Mesenteric fat pad (tissue), 1 donor: ENCODE data around the gene BAIAP2. TPM values are rescaled to one million over a fixed set of nuclear protein-coding genes. Genes with fewer than 3 reads are reported as not detected.

Experiments used
- DNase-seq: peaks from one replicate; pipeline ENCODE4 v3.0.0-alpha.2; 2020; ENCODE audit warnings: low spot score
- total RNA-seq: library from RNA; stranded (reverse); fragmentation: NEBNext Ultra II Directional; extraction: Animal tissue kit (Norgen Biotek cat#: 25700); gene quantifications from one replicate; pipeline ENCODE4 v1.2.1, GENCODE V29; 2021
- donor health status: DM: yes; HTN: yes; CAD: no.

BAIAP2 gene
- total RNA-seq, 1 donor from 2014 or later = 24.6 TPM

DNA sequence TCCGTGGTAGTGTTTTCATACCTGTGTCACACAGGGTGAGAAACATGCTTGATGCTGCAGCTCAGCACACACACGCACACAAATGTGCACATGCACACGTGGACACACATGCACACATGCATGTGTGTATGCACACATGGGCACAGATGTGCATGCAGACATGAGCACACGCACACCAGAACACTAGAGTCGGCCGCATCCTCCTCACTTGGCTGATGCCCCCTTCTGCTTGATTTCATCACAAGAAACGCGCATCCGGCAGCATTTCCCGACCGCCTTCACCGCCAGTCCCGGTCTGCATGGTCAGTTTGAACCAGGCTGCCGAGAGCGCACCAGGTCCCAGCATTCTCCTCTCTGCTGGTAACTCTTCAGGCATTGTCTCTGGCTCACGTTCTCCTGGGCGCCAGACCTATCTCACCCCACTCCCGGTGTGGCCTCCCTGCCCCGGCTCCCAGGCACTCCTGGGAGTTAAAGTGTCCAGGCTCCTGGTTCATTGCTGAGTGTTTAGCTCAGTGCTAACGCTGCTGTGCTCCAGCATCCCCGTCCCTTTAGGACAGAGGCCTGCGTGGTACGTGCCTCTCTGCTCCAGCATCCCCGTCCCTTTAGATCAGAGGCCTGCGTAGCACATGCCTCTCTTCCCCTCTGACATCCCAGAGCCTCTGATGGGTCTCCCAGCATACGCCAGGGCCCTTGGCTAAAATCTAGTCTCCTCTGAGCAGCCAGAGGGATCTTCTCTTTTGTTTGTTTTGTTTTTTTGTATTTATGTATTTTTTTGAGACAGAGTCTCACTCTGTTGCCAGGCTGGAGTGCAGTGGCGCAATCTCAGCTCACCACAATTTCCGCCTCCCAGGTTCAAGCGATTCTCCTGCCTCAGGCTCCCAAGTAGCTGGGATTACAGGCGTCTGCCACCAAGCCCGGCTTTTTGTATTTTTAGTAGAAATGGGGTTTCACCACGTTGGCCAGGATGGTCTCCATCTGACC lies 16.0 kb downstream of the BAIAP2 start:
- DNase-seq = no peak

DNA sequence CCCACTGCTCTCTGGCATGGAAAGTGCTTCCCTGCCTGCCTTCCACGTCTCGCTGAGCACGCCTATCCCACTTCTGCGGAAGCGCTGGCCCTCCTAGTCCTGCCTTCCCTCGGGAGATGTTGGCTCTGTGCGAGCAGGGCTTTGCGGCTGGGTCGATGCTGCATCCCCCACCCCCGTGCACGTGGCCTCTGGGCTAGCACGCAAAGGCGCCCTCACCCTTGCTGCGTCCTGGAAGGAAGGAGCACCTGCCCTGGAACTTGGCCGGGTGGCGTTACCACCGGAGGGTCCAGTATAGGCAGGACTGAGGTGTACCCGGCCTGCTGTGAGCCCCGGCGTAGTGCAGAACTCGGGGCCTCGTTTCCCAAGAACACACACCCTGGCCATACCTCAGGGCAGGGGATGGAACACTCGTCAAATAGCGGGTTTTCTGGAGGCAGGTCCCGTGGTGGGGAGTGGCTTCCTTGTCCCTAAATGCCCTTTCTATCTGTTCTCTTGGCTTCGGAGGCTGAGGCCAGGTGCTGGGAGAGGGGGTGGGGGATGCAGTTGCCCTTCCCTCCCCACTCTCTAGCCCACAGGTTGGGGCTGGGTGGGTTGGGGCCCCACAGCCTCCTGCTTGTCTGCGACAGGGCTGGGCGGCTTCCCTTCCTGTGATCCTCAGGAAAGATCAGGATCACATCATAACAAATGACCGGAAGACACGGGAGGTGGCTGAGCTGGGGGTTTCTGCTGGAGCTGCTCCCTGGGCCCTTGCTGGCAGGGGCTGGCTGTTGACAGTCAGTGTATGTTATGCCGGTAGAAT lies 17.4 kb downstream of the BAIAP2 start:
- DNase-seq = no peak

DNA sequence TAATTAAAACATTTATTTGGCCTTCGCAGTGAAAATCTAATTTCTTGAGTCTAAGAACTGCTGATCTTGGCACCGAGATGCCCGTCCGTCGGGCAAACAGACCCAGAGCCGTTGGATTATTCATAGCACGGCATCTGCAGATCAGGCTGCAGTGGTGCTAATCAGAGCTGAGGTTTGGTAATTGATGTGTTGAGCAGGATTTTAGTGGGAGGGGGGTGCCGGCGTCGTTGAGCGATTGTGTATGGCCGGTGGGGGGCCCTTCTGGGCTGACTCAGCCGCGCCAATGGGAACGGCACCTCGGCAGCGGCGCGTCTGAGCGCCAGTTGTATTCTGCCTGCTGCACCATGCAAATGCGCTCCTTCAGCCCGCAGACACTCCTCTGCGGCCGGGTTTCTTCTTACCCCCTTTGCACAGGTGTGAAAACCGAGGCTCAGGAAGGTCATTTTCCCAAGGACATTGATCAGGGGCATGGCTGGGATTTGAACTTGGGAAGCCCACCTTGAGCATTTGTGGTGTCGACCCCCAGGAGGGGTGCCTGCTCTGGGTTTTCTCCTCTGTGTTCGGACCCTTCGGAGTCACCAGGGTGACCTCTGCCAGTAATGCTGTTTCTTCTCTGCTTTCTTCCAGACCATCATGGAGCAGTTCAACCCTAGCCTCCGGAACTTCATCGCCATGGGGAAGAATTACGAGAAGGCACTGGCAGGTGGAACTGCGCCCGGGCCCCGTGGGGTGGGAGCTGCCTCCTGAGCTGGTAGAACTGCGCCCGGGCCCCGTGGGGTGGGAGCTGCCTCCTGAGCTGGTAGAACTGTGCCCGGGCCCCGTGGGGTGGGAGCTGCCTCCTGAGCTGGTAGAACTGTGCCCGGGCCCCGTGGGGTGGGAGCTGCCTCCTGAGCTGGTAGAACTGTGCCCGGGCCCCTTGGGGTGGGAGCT lies 18.4 kb downstream of the BAIAP2 start:
- DNase-seq = no peak

GRCh38 chr17:81054308-81054707 lies 19.4 kb downstream of the BAIAP2 start:
- no peak for DNase-seq

- no peak for DNase-seq
Observed at GRCh38 chr17:81054881-81055370, 20.0 kb downstream of the BAIAP2 start.

- DNase-seq = no peak
Observed at GRCh38 chr17:81056312-81056711, 21.4 kb downstream of the BAIAP2 start.

- DNase-seq = no peak
Observed at GRCh38 chr17:81057079-81057730, 22.3 kb downstream of the BAIAP2 start.

GRCh38 chr17:81057777-81058176 lies 22.8 kb downstream of the BAIAP2 start:
- DNase-seq = no peak

GRCh38 chr17:81058263-81058871 lies 23.4 kb downstream of the BAIAP2 start:
- DNase-seq = no peak

DNA sequence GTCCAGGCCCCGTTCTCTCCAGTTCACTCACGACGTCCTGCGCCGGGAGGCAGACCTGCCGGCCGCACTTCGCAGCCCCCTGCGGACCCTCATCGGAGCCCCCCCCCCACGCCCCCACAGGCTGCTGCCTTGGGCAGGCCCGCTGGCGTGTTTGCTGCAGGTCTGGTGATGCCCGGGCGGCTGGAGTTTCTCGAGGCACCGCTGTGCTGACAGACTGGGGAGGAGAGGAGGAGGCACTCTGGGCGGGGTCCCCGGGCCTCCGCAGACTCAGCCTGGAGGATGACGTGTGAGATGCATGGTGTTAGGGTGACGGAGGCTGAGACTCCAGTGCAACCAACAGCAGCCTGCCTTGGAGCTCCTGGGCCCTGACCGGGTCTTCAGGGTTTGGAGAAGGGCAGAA lies 24.1 kb downstream of the BAIAP2 start:
- DNase-seq = no peak

DNA sequence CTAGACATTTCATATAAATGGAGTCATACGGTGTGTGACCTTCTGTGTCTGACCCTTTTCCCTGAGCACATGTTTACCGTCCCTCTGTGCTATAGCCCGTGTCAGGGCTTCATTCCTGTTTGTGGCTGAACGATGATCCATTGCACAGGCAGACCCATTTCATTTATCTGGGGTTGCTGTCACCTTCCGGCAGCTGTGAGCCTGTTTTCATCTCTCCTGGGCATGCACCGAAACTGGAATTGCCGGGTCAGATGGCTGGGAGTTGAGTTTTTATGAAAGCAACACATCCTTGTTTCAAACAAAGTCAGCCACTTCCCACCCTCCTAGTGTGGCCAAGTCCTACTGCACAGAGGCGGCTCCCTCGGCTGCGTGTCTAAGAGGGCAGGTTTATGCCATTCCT lies 25.5 kb downstream of the BAIAP2 start:
- DNase-seq = no peak

DNA sequence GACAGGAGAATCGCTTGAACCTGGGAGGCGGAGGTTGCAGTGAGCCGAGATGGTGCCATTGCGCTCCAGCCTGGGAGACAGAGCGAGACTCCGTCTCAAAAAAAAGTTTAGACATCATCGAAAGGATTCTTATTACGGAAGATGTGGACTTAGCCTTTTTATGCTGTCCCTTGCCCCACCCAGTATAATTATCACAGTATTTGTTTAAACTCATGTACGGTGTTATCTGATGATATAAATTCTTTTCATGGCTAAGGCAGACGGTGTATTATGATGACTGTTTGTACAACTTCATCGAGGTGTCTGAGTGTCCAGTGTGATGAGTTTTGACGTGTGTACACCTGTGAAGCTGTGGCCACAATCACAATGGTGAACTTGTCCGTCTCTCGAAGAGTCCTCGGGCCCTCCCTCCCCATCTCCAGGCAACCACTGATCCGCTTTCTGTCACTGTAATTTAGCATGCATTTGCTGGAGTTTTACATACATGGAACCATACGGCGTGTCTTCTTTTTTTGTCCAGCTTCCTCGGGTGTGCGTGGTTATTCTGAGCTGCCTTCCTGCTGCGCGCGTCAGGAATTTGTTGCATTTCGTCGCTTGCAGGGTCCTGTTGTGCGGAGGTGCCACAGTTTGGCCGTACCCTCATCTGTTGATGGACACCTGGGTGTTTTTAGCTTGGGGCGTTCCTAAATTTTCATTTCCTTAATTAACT lies 26.2 kb downstream of the BAIAP2 start:
- no peak for DNase-seq

DNA sequence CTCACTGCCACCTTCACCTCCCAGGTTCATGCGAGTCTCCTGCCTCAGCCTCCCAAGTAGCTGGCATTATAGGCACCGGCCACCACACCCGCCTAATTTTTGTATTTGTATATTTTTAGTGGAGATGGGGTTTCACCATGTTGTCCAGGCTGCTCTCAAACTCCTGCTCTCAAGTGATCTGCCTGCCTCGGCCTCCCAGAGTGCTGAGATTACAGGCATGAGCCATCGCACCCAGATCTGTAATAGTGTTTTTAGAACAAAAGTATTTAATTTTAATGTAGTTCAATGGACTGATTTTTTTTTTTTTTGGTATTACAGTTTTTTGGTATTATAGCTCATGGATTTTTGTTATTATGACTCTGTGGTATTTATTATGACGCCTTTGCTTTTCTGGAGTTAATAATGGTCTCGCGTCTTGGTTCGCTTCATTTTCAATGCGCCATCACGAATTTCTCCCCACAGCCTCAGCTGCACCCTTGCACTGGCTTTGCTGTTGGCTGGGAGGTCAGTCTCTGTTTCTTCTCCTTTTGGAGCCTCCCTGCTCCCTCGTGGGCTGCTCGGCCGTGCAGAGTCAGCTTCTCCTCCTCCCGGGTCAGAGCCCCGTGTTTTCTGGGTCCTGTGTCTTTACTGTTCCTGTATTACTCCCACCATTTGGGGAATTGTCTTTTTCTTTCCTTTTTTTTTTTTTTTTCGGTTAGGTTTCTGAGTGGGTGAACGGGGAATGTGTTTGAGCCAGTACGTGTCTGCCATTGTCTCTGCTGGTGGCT lies 27.2 kb downstream of the BAIAP2 start:
- no peak for DNase-seq

DNA sequence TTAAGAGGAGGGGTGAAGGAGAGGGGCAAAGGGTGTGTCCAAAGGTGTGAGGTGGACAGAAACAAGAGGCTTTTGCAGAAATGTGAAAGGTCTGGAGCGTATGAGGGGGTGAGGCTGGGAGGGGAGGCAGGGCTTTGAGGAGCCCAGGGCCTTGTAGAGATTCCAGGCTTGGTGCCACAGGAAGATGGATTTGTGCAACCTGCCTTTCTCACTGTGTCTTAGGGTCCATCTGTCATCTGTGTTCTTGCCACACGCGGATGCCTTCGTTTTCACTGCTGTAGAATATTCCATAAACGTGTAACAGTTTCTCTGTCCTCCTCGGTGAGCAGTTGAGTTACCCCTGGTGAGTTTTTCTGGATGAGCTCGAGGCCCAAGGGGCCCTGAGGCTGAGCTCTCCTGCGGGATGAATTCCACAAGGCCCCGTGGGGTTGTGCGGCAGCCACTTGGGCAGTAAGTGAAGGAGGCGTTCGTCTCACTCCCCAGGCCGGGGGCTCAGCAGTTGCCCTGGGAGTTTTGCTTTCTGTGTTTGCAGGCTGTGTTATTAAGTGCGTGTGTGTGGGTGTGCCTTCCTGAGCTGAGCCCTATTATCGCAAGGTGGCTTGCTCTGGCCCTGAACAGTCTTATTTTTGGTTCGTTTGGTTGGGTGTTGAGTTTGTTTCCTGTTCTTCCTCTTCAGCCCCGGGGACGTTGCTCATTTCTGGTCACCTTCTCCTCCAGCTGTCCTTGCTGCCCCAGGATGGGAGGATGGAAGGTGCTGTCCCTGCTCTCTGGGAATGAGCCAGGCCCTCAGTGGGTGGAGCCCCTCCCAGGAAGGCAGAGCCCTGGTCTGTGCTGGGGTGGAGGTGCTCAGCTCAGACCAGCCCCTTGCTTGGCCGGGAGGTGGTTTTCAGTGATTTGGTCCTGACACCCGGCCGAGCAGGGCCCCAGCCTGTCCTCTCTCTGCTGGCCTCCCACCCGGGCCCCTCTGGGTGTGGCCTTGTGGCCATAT lies 28.4 kb downstream of the BAIAP2 start:
- DNase-seq = no peak

- no peak for DNase-seq
Observed at GRCh38 chr17:81064678-81065475, 29.9 kb downstream of the BAIAP2 start.

DNA sequence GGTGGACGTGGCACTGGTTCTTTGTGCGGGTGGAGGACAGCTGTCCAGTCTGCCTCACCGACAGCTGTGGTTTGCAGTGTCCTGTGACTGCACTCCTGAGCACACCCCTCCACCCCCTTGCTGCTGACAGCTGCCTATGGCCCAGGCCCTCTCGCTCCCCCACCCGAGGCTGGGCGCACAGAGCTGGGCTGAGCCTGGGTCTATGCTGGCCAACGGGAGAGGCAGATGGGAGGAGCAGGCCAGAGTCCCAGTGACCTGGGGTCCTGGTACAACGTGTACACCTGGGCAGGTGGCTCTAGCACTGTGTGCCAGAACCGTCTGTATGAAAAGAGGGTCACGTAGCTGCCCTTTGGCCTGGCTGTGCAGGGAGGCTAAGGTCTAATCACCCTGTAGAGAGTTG lies 30.5 kb downstream of the BAIAP2 start:
- DNase-seq = no peak
